ENCODE data around the gene DOCK7. TPM values are rescaled to one million over a fixed set of nuclear protein-coding genes. Genes with fewer than 3 reads are reported as not detected.
"Not testable (repeated sequence)": the region's sequence is repeated elsewhere in the genome, so short reads cannot be mapped to it uniquely, and the experiment has no call there.

The DOCK7 gene
- total RNA-seq, 2 experiments from 2014 or later, result 11.9 to 13.7 TPM

- H3K27ac Mint-ChIP-seq; intact Hi-C loops (cut with DNase I, micrococcal nuclease); ATAC-seq; H3K4me1 Mint-ChIP-seq; H3K4me3 Mint-ChIP-seq; CTCF ChIA-PET; H3K27me3 Mint-ChIP-seq; DNase-seq; POLR2A ChIA-PET: not testable (repeated sequence)
- Mint-ChIP-seq H3K36me3 (ENCODE audit: low read depth) (peaks cover 26% of the 10 kb centered on the region), H3K9me3 (ENCODE audit: low read depth) (peaks cover 12% of the 10 kb centered on the region)
Observed at GRCh38 chr1:62567926-62568325, 120.3 kb downstream of the DOCK7 start.

GRCh38 chr1:62567182-62567581, 121.0 kb downstream of the DOCK7 start:
- H3K27me3 Mint-ChIP-seq; POLR2A ChIA-PET; H3K27ac Mint-ChIP-seq; intact Hi-C loops (cut with DNase I, micrococcal nuclease); H3K4me1 Mint-ChIP-seq; H3K4me3 Mint-ChIP-seq; DNase-seq; CTCF ChIA-PET; ATAC-seq: not testable (repeated sequence)
- Mint-ChIP-seq H3K9me3 (ENCODE audit: low read depth) (peaks cover 12% of the 10 kb centered on the region), H3K36me3 (ENCODE audit: low read depth) (peaks cover 23% of the 10 kb centered on the region)

GRCh38 chr1:62561306-62561705, 126.9 kb downstream of the DOCK7 start:
- no peak overlapping the region for H3K27ac Mint-ChIP-seq
- ATAC-seq (no peak), DNase-seq (no peak)
- H3K4me1 Mint-ChIP-seq, result no peaks in the 10 kb centered on the region
- intact Hi-C loops (cut with DNase I, micrococcal nuclease), result no loop called here
- H3K36me3 Mint-ChIP-seq (ENCODE audit: low read depth), result peaks cover 2% of the 10 kb centered on the region
- no peaks in the 10 kb centered on the region for H3K27me3 Mint-ChIP-seq
- H3K9me3 Mint-ChIP-seq (ENCODE audit: low read depth), result no peaks in the 10 kb centered on the region
- CTCF ChIA-PET, result no interaction called here
- POLR2A ChIA-PET, result no interaction called here
- H3K4me3 Mint-ChIP-seq, result no peak overlapping the region

- H3K36me3 Mint-ChIP-seq (ENCODE audit: low read depth), result no peaks in the 10 kb centered on the region
- CTCF ChIA-PET, result no interaction called here
- ATAC-seq (no peak), DNase-seq (no peak)
- H3K4me1 Mint-ChIP-seq, result no peaks in the 10 kb centered on the region
- no peak overlapping the region for H3K27ac Mint-ChIP-seq
- no peaks in the 10 kb centered on the region for H3K27me3 Mint-ChIP-seq
- no peak overlapping the region for H3K4me3 Mint-ChIP-seq
- intact Hi-C loops (cut with DNase I, micrococcal nuclease), result no loop called here
- H3K9me3 Mint-ChIP-seq (ENCODE audit: low read depth), result no peaks in the 10 kb centered on the region
- POLR2A ChIA-PET, result no interaction called here
Observed at GRCh38 chr1:62544570-62544969, 143.6 kb downstream of the DOCK7 start.

GRCh38 chr1:62541048-62541447, 147.1 kb downstream of the DOCK7 start:
- intact Hi-C loops (cut with DNase I, micrococcal nuclease), result no loop called here
- H3K9me3 Mint-ChIP-seq (ENCODE audit: low read depth), result no peaks in the 10 kb centered on the region
- CTCF ChIA-PET, result no interaction called here

GRCh38 chr1:62539028-62539447, 149.1 kb downstream of the DOCK7 start:
- Mint-ChIP-seq H3K27me3 (no peaks in the 10 kb centered on the region), H3K4me3 (no peak overlapping the region), H3K9me3 (ENCODE audit: low read depth) (no peaks in the 10 kb centered on the region), H3K36me3 (ENCODE audit: low read depth) (peaks cover 2% of the 10 kb centered on the region), H3K27ac (no peak overlapping the region), H3K4me1 (no peaks in the 10 kb centered on the region)
- CTCF ChIA-PET, result interaction anchor here (1.7 to 2.2 kb wide), 2 partner anchors 9 to 31 kb away, joined by 4 to 5 read pairs; no protein-coding TSS in a partner anchor
- POLR2A ChIA-PET, result no interaction called here
- DNase-seq, result no peak
- ATAC-seq, result no peak
- intact Hi-C loops (cut with DNase I, micrococcal nuclease), result no loop called here

More at GRCh38 chr1:62541048-62541447, 147.1 kb downstream of the DOCK7 start:
- H3K4me3 Mint-ChIP-seq, result no peak overlapping the region
- ATAC-seq, result no peak
- H3K27ac Mint-ChIP-seq, result no peak overlapping the region
- H3K36me3 Mint-ChIP-seq (ENCODE audit: low read depth), result no peaks in the 10 kb centered on the region
- no peak for DNase-seq
- H3K27me3 Mint-ChIP-seq, result no peaks in the 10 kb centered on the region
- H3K4me1 Mint-ChIP-seq, result no peaks in the 10 kb centered on the region
- POLR2A ChIA-PET, result no interaction called here

- POLR2A ChIA-PET, result no interaction called here
- intact Hi-C loops (cut with DNase I, micrococcal nuclease), result no loop called here
- no peak overlapping the region for H3K4me3 Mint-ChIP-seq
- ATAC-seq, result no peak
- no peaks in the 10 kb centered on the region for H3K27me3 Mint-ChIP-seq
- H3K27ac Mint-ChIP-seq, result no peak overlapping the region
- no peaks in the 10 kb centered on the region for H3K9me3 Mint-ChIP-seq (ENCODE audit: low read depth)
- H3K4me1 Mint-ChIP-seq, result no peaks in the 10 kb centered on the region
- no peak for DNase-seq
- peaks cover 2% of the 10 kb centered on the region for H3K36me3 Mint-ChIP-seq (ENCODE audit: low read depth)
- CTCF ChIA-PET, result interaction anchor here (0.6 to 1.5 kb wide), 2 partner anchors 14 to 210 kb away, joined by 3 to 4 read pairs; no protein-coding TSS in a partner anchor
Observed at GRCh38 chr1:62536865-62537264, 151.3 kb downstream of the DOCK7 start.

- no peaks in the 10 kb centered on the region for H3K4me1 Mint-ChIP-seq
- DNase-seq (peak; percentile 10), ATAC-seq (no peak)
- H3K4me3 Mint-ChIP-seq, result no peak overlapping the region
- H3K9me3 Mint-ChIP-seq (ENCODE audit: low read depth), result no peaks in the 10 kb centered on the region
- CTCF ChIA-PET, result interaction anchor here (0.7 to 2.3 kb wide), 5 partner anchors 9 to 216 kb away, joined by 3 to 10 read pairs (median 4); no protein-coding TSS in a partner anchor
- no peak overlapping the region for H3K27ac Mint-ChIP-seq
- intact Hi-C loops (cut with DNase I, micrococcal nuclease), result no loop called here
- H3K36me3 Mint-ChIP-seq (ENCODE audit: low read depth), result peaks cover 3% of the 10 kb centered on the region
- POLR2A ChIA-PET, result no interaction called here
- no peaks in the 10 kb centered on the region for H3K27me3 Mint-ChIP-seq
Observed at GRCh38 chr1:62530516-62531154, 157.6 kb downstream of the DOCK7 start.

- Mint-ChIP-seq H3K4me1 (no peaks in the 10 kb centered on the region), H3K27ac (no peak overlapping the region), H3K4me3 (no peak overlapping the region), H3K27me3 (no peaks in the 10 kb centered on the region), H3K36me3 (ENCODE audit: low read depth) (peaks cover 3% of the 10 kb centered on the region), H3K9me3 (ENCODE audit: low read depth) (no peaks in the 10 kb centered on the region)
- no peak for DNase-seq
- intact Hi-C loops (cut with DNase I, micrococcal nuclease), result no loop called here
- ChIA-PET POLR2A (no interaction called here), CTCF (interaction anchor here (1.8 to 2.3 kb wide), 2 partner anchors 13 to 217 kb away, joined by 5 to 10 read pairs; no protein-coding TSS in a partner anchor)
- ATAC-seq, result no peak
Observed at GRCh38 chr1:62529227-62529626, 159.0 kb downstream of the DOCK7 start.

- POLR2A ChIA-PET, result no interaction called here
- CTCF ChIA-PET, result interaction anchor here (1.0 kb wide), 1 partner anchor 218 kb away, joined by 5 read pairs; no protein-coding TSS in a partner anchor
- intact Hi-C loops (cut with DNase I, micrococcal nuclease), result no loop called here
Observed at GRCh38 chr1:62528015-62528414, 160.2 kb downstream of the DOCK7 start.

GRCh38 chr1:62527346-62527745, 160.8 kb downstream of the DOCK7 start:
- ATAC-seq; H3K36me3 Mint-ChIP-seq (ENCODE audit: low read depth); H3K27me3 Mint-ChIP-seq; DNase-seq; H3K27ac Mint-ChIP-seq; H3K4me1 Mint-ChIP-seq; H3K4me3 Mint-ChIP-seq; intact Hi-C loops (cut with DNase I, micrococcal nuclease); H3K9me3 Mint-ChIP-seq (ENCODE audit: low read depth); POLR2A ChIA-PET; CTCF ChIA-PET: not testable (repeated sequence)

More at GRCh38 chr1:62528015-62528414, 160.2 kb downstream of the DOCK7 start:
- Mint-ChIP-seq H3K36me3 (ENCODE audit: low read depth) (peaks cover 3% of the 10 kb centered on the region), H3K27me3 (no peaks in the 10 kb centered on the region), H3K4me3 (no peak overlapping the region), H3K27ac (no peak overlapping the region), H3K4me1 (no peaks in the 10 kb centered on the region), H3K9me3 (ENCODE audit: low read depth) (no peaks in the 10 kb centered on the region)
- peak; percentile 12 for DNase-seq
- ATAC-seq, result no peak

GRCh38 chr1:62523860-62524259, 164.3 kb downstream of the DOCK7 start:
- CTCF ChIA-PET, result no interaction called here
- peaks cover 18% of the 10 kb centered on the region for H3K36me3 Mint-ChIP-seq (ENCODE audit: low read depth)
- no peak overlapping the region for H3K27ac Mint-ChIP-seq
- H3K4me3 Mint-ChIP-seq, result no peak overlapping the region
- POLR2A ChIA-PET, result no interaction called here
- peaks cover 4% of the 10 kb centered on the region for H3K9me3 Mint-ChIP-seq (ENCODE audit: low read depth)
- H3K27me3 Mint-ChIP-seq, result no peaks in the 10 kb centered on the region
- H3K4me1 Mint-ChIP-seq, result no peaks in the 10 kb centered on the region
- DNase-seq, result no peak
- intact Hi-C loops (cut with DNase I, micrococcal nuclease), result no loop called here
- no peak for ATAC-seq

Measured in activated CD4-positive, alpha-beta T cell treated with anti-CD3 and anti-CD28 coated beads for 36 hours (primary cell).